SK-N-SH (cell line): ENCODE results near the gene LRP1. TPM values are rescaled to one million over a fixed set of nuclear protein-coding genes. Genes with fewer than 3 reads are reported as not detected.

ENCODE experiments used
- CTCF ChIA-PET: fragments of 300-600, 350-600 bp; formaldehyde crosslinking; extraction: SDS; loops from one replicate; lab custom pipeline; 2021; lab: Yijun Ruan, JAX
- POLR2A ChIA-PET: fragments of 350-600 bp; sonication (Branson Sonifier 250); formaldehyde crosslinking; extraction: SDS; loops from one replicate; lab custom pipeline; 2020; ENCODE audit warnings: antibody characterized with exemption, inconsistent platforms; lab: Yijun Ruan, JAX
- DNase-seq: peaks from one replicate; pipeline ENCODE4 v3.0.0; 2012
- H2AFZ ChIP-seq: fragments of 200-600 bp; sonication (generic); 2 replicates; pipeline ENCODE4 v1.8.1; 2016; ENCODE audit warnings: antibody characterized with exemption, mild to moderate bottlenecking, low read depth
- H3F3A ChIP-seq: fragments of 200-600 bp; sonication (generic); replicated peaks from 2 replicates; pipeline ENCODE3; 2016; ENCODE audit warnings: antibody characterized with exemption, mild to moderate bottlenecking; ENCODE audit not compliant: insufficient read depth
- H3K27ac ChIP-seq, 2 experiments: fragments of 200-500 bp in 1 of 2; fragments of 200-600 bp in 1 of 2; sonication (Bioruptor generic) in 1 of 2; sonication (generic), shearing (Covaris generic) in 1 of 2; 2 replicates each; pipeline versions ENCODE4 v1.5.1 to v1.6.1; 2014 to 2016; ENCODE audit warnings: low read depth in 2 of 2, inconsistent platforms in 1 of 2, low read length in 1 of 2, mild to moderate bottlenecking in 1 of 2, mixed read lengths in 1 of 2
- H3K27me3 ChIP-seq: fragments of 200-600 bp; sonication (generic), shearing (Covaris generic); 2 replicates; pipeline ENCODE4 v1.6.1; 2016; ENCODE audit warnings: mixed run types; ENCODE audit not compliant: insufficient read depth
- H3K36me3 ChIP-seq, 2 experiments: fragments of 200-500 bp in 1 of 2; fragments of 200-600 bp in 1 of 2; sonication (Bioruptor generic) in 1 of 2; sonication (generic) in 1 of 2; replicated peaks in 1 of 2; 2 replicates each; pipeline versions ENCODE3 to v1.5.1; 2014 to 2016; ENCODE audit warnings: low read length in 1 of 2, mild to moderate bottlenecking in 1 of 2; ENCODE audit not compliant: insufficient read depth in 2 of 2, control insufficient read depth in 1 of 2
- H3K4me1 ChIP-seq, 2 experiments: fragments of 200-500 bp in 1 of 2; fragments of 200-600 bp in 1 of 2; sonication (Bioruptor generic) in 1 of 2; sonication (generic), shearing (Covaris generic) in 1 of 2; 2 replicates each; pipeline versions ENCODE4 v1.5.1 to v1.6.1; 2014 to 2016; ENCODE audit warnings: low read depth in 1 of 2, low read length in 1 of 2, mixed run types in 1 of 2; ENCODE audit not compliant: insufficient read depth in 2 of 2, control insufficient read depth in 1 of 2
- H3K4me2 ChIP-seq: fragments of 200-600 bp; sonication (generic), shearing (Covaris generic); 2 replicates; pipeline ENCODE4 v1.6.1; 2017; ENCODE audit warnings: mixed run types
- H3K4me3 ChIP-seq, 2 experiments: fragments of 200-500 bp in 1 of 2; fragments of 200-600 bp in 1 of 2; sonication (Bioruptor generic) in 1 of 2; sonication (generic), shearing (Covaris generic) in 1 of 2; 2 replicates each; pipeline versions ENCODE4 v1.5.1 to v1.8.1; 2014 to 2016; ENCODE audit warnings: low read depth in 2 of 2, inconsistent platforms in 1 of 2, low read length in 1 of 2, mild to moderate bottlenecking in 1 of 2, mixed read lengths in 1 of 2, moderate library complexity in 1 of 2
- H3K79me2 ChIP-seq: fragments of 200-600 bp; sonication (generic); 2 replicates; pipeline ENCODE4 v1.8.1; 2017; ENCODE audit warnings: mild to moderate bottlenecking; ENCODE audit not compliant: insufficient read depth
- H3K9ac ChIP-seq: fragments of 200-600 bp; sonication (generic); 2 replicates; pipeline ENCODE4 v1.6.1; 2017; ENCODE audit warnings: mixed run types
- H3K9me2 ChIP-seq: fragments of 200-600 bp; sonication (generic); 2 replicates; pipeline ENCODE4 v1.6.1; 2017; ENCODE audit warnings: mixed run types
- H3K9me3 ChIP-seq: fragments of 200-600 bp; sonication (generic); 2 replicates; pipeline ENCODE4 v1.6.1; 2017; ENCODE audit warnings: mixed run types, mild to moderate bottlenecking, moderate library complexity
- H4K20me1 ChIP-seq: fragments of 200-600 bp; sonication (generic); 2 replicates; pipeline ENCODE4 v1.6.1; 2017; ENCODE audit warnings: mild to moderate bottlenecking, mixed run types; ENCODE audit not compliant: insufficient read depth
- ELF1 ChIP-seq: IDR thresholded peaks from 2 replicates; pipeline ENCODE4 v1.4.0; 2012
- EZH2phosphoT487 ChIP-seq: fragments of 200-600 bp; sonication (generic); IDR thresholded peaks from 2 replicates; pipeline ENCODE4 v1.6.1; 2017; ENCODE audit warnings: low read depth, mixed run types, mild to moderate bottlenecking, antibody characterized with exemption, moderate library complexity, borderline replicate concordance
- FOXM1 ChIP-seq: IDR thresholded peaks from 2 replicates; pipeline ENCODE4 v1.4.0; 2012; ENCODE audit warnings: low read depth, mild to moderate bottlenecking
- RXRA ChIP-seq: IDR thresholded peaks from 2 replicates; pipeline ENCODE4 v1.4.0; 2012; ENCODE audit warnings: low read depth, mild to moderate bottlenecking, borderline replicate concordance
- TAF1 ChIP-seq: IDR thresholded peaks from 2 replicates; pipeline ENCODE4 v1.6.1; 2012; ENCODE audit warnings: low read depth, mild to moderate bottlenecking, low read length, moderate library complexity, borderline replicate concordance
- WGBS: methylation state at CpG from one replicate; pipeline ENCODE4 v1.1.6; 2017; ENCODE audit warnings: low lambda C conversion rate; 5-methylcytosine and 5-hydroxymethylcytosine counted together
- polyA plus RNA-seq, 3 experiments: library from polyadenylated mRNA; depleted of rRNA; stranded (reverse); fragments of >200 nt; gene quantifications; 2 replicates each; pipeline ENCODE4 v1.2.3, GENCODE V29; 2012
- TF ChIP-seq, protein P1 (sequence below): IDR thresholded peaks from 2 replicates; pipeline ENCODE4 v1.4.0; 2012; ENCODE audit warnings: low read depth, borderline replicate concordance
- TF ChIP-seq, protein P2 (sequence below): fragments of 150-350 bp; IDR thresholded peaks from 2 replicates; pipeline ENCODE4 v1.6.1; 2017; ENCODE audit warnings: antibody characterized with exemption, low read length, low read depth, borderline replicate concordance
- TF ChIP-seq, protein P3 (sequence below): fragments of 150-350 bp; IDR thresholded peaks from 2 replicates; pipeline ENCODE4 v1.6.1; 2016; ENCODE audit warnings: mild to moderate bottlenecking, low read depth, low read length
- TF ChIP-seq, protein P4 (sequence below): IDR thresholded peaks from 2 replicates; pipeline ENCODE4 v1.4.0; 2012; ENCODE audit warnings: low read depth, borderline replicate concordance
- TF ChIP-seq, protein P5 (sequence below): IDR thresholded peaks from 2 replicates; pipeline ENCODE4 v1.4.0; 2012; ENCODE audit warnings: low read depth
- TF ChIP-seq, protein P6 (sequence below): IDR thresholded peaks from 2 replicates; pipeline ENCODE4 v1.6.1; 2012; ENCODE audit warnings: mild to moderate bottlenecking, low read depth, low read length, moderate library complexity

Gene LRP1
- polyA plus RNA-seq, 1 of the 3 experiments (the other 2 are of a cell fraction) = 55.0 TPM

DNA sequence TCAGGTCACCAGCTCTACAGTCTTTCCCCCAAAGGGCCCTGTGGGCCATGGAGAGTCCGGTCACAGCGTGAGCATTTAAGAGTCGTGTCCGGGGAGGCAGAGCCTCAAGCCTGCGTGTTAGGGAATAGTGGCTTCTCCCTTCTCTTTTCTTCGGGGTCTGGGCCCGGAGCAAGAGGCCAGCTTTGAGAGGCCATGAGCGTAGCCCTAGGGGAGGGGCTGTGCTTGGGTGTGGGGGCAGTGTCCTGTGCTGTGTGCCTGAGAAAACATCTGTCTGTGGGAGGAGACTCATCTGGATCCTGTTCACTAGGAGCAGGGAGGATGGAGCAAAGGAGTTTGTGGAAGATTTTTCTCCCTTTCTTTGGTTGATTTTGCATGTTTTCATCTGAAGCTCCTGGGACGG lies 13.8 kb downstream of the LRP1 start:
- Histone ChIP-seq H2AFZ (no peak overlapping the region), H3K9me3 (no peaks in the 10 kb centered on the region), H3K4me2 (no peak overlapping the region), H3K4me1 (peaks cover 3 to 7% of the 10 kb centered on the region in 2 experiments; a peak in 3 of 4 replicates), H3K27me3 (no peaks in the 10 kb centered on the region), H3K9ac (no peak overlapping the region), H3K9me2 (no peaks in the 10 kb centered on the region), H3K79me2 (peaks cover 4% of the 10 kb centered on the region; the same call in 1 of the 2 replicates), H3K4me3 (no peak overlapping the region), H3F3A (peaks cover 5% of the 10 kb centered on the region), H3K36me3 (peaks cover 20 to 80% of the 10 kb centered on the region in 2 experiments), H4K20me1 (peaks cover 6% of the 10 kb centered on the region; the same call in 1 of the 2 replicates), H3K27ac (no peak overlapping the region; a peak in 1 of 4 replicates)
- TF ChIP-seq, protein P1, sequence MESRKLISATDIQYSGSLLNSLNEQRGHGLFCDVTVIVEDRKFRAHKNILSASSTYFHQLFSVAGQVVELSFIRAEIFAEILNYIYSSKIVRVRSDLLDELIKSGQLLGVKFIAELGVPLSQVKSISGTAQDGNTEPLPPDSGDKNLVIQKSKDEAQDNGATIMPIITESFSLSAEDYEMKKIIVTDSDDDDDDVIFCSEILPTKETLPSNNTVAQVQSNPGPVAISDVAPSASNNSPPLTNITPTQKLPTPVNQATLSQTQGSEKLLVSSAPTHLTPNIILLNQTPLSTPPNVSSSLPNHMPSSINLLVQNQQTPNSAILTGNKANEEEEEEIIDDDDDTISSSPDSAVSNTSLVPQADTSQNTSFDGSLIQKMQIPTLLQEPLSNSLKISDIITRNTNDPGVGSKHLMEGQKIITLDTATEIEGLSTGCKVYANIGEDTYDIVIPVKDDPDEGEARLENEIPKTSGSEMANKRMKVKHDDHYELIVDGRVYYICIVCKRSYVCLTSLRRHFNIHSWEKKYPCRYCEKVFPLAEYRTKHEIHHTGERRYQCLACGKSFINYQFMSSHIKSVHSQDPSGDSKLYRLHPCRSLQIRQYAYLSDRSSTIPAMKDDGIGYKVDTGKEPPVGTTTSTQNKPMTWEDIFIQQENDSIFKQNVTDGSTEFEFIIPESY = no peak
- no peak for TF ChIP-seq EZH2phosphoT487
- TF ChIP-seq ELF1 = no peak
- TF ChIP-seq, protein P2, sequence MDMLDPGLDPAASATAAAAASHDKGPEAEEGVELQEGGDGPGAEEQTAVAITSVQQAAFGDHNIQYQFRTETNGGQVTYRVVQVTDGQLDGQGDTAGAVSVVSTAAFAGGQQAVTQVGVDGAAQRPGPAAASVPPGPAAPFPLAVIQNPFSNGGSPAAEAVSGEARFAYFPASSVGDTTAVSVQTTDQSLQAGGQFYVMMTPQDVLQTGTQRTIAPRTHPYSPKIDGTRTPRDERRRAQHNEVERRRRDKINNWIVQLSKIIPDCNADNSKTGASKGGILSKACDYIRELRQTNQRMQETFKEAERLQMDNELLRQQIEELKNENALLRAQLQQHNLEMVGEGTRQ = no peak
- WGBS = 91% methylated on average over 9 of the region's 9 CpGs
- ChIA-PET POLR2A (interaction anchor here (1.1 kb wide), 1 partner anchor 13 kb away, joined by 4 read pairs; the partner anchor contains the start of gene LRP1), CTCF (interaction anchor here (0.6 to 3.3 kb wide), 8 partner anchors 11 to 97 kb away, joined by 3 to 16 read pairs (median 6); partner anchors contain the start of gene LRP1)
- DNase-seq = no peak

DNA sequence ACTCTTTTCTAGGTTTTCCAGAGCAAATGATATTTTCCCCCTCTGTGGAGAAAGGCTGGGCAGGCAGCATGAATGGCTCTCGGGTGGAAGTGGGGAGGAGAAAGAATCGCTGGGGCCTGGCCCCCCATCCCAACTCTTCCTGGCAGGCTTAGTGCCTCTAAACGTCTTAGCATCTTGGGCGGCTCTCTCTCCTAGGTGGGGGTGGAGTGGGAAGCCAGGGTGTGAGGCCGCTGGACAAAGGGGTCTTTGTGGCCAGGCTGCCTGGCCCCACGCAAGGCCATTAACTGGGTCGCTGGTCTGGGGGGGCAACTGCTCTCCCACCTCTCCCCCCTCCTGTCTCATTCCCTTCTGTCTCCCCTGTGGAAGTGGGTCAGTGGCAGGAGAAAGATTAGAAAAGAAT lies 14.4 kb downstream of the LRP1 start:
- H3K9me2 ChIP-seq = no peaks in the 10 kb centered on the region
- peaks cover 20 to 80% of the 10 kb centered on the region in 2 experiments for H3K36me3 ChIP-seq
- ChIA-PET CTCF (interaction anchor here (0.9 to 3.3 kb wide), 7 partner anchors 10 to 97 kb away, joined by 3 to 16 read pairs (median 8); partner anchors contain the start of gene LRP1), POLR2A (interaction anchor here (1.1 kb wide), 1 partner anchor 14 kb away, joined by 4 read pairs; the partner anchor contains the start of gene LRP1)
- H3F3A ChIP-seq = peaks cover 5% of the 10 kb centered on the region
- H3K4me2 ChIP-seq = no peak overlapping the region
- H4K20me1 ChIP-seq = peaks cover 6% of the 10 kb centered on the region; the same call in 1 of the 2 replicates
- no peak overlapping the region for H3K27ac ChIP-seq
- TF ChIP-seq, protein P3, sequence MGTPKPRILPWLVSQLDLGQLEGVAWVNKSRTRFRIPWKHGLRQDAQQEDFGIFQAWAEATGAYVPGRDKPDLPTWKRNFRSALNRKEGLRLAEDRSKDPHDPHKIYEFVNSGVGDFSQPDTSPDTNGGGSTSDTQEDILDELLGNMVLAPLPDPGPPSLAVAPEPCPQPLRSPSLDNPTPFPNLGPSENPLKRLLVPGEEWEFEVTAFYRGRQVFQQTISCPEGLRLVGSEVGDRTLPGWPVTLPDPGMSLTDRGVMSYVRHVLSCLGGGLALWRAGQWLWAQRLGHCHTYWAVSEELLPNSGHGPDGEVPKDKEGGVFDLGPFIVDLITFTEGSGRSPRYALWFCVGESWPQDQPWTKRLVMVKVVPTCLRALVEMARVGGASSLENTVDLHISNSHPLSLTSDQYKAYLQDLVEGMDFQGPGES = no peak
- TF ChIP-seq ELF1 = no peak
- no peak for TF ChIP-seq RXRA
- TF ChIP-seq, protein P4, sequence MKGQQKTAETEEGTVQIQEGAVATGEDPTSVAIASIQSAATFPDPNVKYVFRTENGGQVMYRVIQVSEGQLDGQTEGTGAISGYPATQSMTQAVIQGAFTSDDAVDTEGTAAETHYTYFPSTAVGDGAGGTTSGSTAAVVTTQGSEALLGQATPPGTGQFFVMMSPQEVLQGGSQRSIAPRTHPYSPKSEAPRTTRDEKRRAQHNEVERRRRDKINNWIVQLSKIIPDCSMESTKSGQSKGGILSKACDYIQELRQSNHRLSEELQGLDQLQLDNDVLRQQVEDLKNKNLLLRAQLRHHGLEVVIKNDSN = no peak
- no peak for TF ChIP-seq EZH2phosphoT487
- no peak for TF ChIP-seq TAF1
- no peak for TF ChIP-seq FOXM1
- TF ChIP-seq, protein P2 = no peak
- TF ChIP-seq, protein P5, sequence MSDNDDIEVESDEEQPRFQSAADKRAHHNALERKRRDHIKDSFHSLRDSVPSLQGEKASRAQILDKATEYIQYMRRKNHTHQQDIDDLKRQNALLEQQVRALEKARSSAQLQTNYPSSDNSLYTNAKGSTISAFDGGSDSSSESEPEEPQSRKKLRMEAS = no peak
- TF ChIP-seq, protein P6, sequence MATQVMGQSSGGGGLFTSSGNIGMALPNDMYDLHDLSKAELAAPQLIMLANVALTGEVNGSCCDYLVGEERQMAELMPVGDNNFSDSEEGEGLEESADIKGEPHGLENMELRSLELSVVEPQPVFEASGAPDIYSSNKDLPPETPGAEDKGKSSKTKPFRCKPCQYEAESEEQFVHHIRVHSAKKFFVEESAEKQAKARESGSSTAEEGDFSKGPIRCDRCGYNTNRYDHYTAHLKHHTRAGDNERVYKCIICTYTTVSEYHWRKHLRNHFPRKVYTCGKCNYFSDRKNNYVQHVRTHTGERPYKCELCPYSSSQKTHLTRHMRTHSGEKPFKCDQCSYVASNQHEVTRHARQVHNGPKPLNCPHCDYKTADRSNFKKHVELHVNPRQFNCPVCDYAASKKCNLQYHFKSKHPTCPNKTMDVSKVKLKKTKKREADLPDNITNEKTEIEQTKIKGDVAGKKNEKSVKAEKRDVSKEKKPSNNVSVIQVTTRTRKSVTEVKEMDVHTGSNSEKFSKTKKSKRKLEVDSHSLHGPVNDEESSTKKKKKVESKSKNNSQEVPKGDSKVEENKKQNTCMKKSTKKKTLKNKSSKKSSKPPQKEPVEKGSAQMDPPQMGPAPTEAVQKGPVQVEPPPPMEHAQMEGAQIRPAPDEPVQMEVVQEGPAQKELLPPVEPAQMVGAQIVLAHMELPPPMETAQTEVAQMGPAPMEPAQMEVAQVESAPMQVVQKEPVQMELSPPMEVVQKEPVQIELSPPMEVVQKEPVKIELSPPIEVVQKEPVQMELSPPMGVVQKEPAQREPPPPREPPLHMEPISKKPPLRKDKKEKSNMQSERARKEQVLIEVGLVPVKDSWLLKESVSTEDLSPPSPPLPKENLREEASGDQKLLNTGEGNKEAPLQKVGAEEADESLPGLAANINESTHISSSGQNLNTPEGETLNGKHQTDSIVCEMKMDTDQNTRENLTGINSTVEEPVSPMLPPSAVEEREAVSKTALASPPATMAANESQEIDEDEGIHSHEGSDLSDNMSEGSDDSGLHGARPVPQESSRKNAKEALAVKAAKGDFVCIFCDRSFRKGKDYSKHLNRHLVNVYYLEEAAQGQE = no peak
- H2AFZ ChIP-seq = no peak overlapping the region
- no peak overlapping the region for H3K4me3 ChIP-seq
- H3K79me2 ChIP-seq = no peaks in the 10 kb centered on the region
- H3K27me3 ChIP-seq = no peaks in the 10 kb centered on the region
- H3K9me3 ChIP-seq = no peaks in the 10 kb centered on the region
- DNase-seq = no peak
- H3K4me1 ChIP-seq = peaks cover 9 to 11% of the 10 kb centered on the region in 2 experiments; a peak in 3 of 4 replicates
- 83% methylated on average over 4 of the region's 7 CpGs for WGBS
- no peak overlapping the region for H3K9ac ChIP-seq
